B cell (primary cell): ENCODE measurements around the gene TAF11L4. TPM values are rescaled to one million over a fixed set of nuclear protein-coding genes. Genes with fewer than 3 reads are reported as not detected.
"Not testable (repeated sequence)": the region's sequence is repeated elsewhere in the genome, so short reads cannot be mapped to it uniquely, and the experiment has no call there.

ENCODE experiments used
- ATAC-seq: fragments of 200-7000 bp; cut with Tn5 transposase; one replicate; pipeline ENCODE4 v1.10.0; 2021; ENCODE audit warnings: low read depth, mild to moderate bottlenecking, moderate number of reproducible peaks, moderate library complexity
- CTCF ChIA-PET: fragments of 350-600 bp; sonication (Branson Sonifier 250); formaldehyde crosslinking; loops from one replicate; lab custom pipeline; 2021; ENCODE audit warnings: antibody characterized with exemption, inconsistent platforms; lab: Charles Lee
- POLR2A ChIA-PET: fragments of 350-600 bp; sonication (Branson Sonifier 250); formaldehyde crosslinking; loops from one replicate; lab custom pipeline; 2021; ENCODE audit warnings: antibody characterized with exemption; lab: Charles Lee
- DNase-seq: peaks from one replicate; pipeline ENCODE4 v3.0.0; 2013
- H2AFZ ChIP-seq: 2 replicates; pipeline ENCODE4 v1.6.1; 2012; ENCODE audit warnings: mild to moderate bottlenecking, low read depth, low read length; ENCODE audit not compliant: insufficient read depth, poor library complexity, severe bottlenecking
- H3K27ac ChIP-seq, 2 donors: 1 replicate in 1 of 2; 2 replicates in 1 of 2; pipeline ENCODE4 v1.5.1; 2012 to 2013; ENCODE audit warnings: low read length in 2 of 2, mild to moderate bottlenecking in 2 of 2, moderate library complexity in 1 of 2
- H3K27me3 ChIP-seq, 4 experiments: fragments of 200-600 bp in 1 of 4; sonication (generic) in 1 of 4; replicated peaks in 1 of 4; 1 replicate in 2 of 4; 2 replicates in 2 of 4; pipeline versions ENCODE4 v1.6.1 to v1.7.0; 2013 to 2016; ENCODE audit warnings: low read length in 3 of 4, mild to moderate bottlenecking in 2 of 4, mixed read lengths in 1 of 4, moderate library complexity in 1 of 4; ENCODE audit not compliant: insufficient read depth in 4 of 4, control insufficient read depth in 3 of 4; ENCODE audit errors: control extremely low read depth in 1 of 4
- H3K36me3 ChIP-seq, 2 experiments: replicated peaks in 1 of 2; 1 replicate in 1 of 2; 2 replicates in 1 of 2; pipeline versions ENCODE4 v1.6.1 to v1.7.1; 2013; ENCODE audit warnings: low read length in 1 of 2; ENCODE audit not compliant: insufficient read depth in 2 of 2, control insufficient read depth in 1 of 2; ENCODE audit errors: control extremely low read depth in 1 of 2, extremely low read depth in 1 of 2
- H3K4me1 ChIP-seq, 2 donors: fragments of 200-600 bp in 1 of 2; sonication (generic) in 1 of 2; 1 replicate in 1 of 2; 2 replicates in 1 of 2; pipeline versions ENCODE4 v1.5.1 to v1.6.1; 2013 to 2017; ENCODE audit warnings: low read length in 2 of 2; ENCODE audit not compliant: control insufficient read depth in 2 of 2, insufficient read depth in 2 of 2
- H3K4me2 ChIP-seq: replicated peaks from 2 replicates; pipeline ENCODE3; 2012; ENCODE audit warnings: mild to moderate bottlenecking, low read depth, low read length; ENCODE audit not compliant: poor library complexity, severe bottlenecking
- H3K4me3 ChIP-seq, 5 experiments: fragments of 200-600 bp in 1 of 5; sonication (generic) in 1 of 5; 1 replicate in 3 of 5; 2 replicates in 2 of 5; pipeline versions ENCODE4 v1.5.1 to v1.7.0; 2011 to 2016; ENCODE audit warnings: low read length in 4 of 5, mild to moderate bottlenecking in 4 of 5, low read depth in 2 of 5, control low read depth in 1 of 5, moderate library complexity in 1 of 5; ENCODE audit not compliant: insufficient read depth in 1 of 5; ENCODE audit errors: control extremely low read depth in 1 of 5, extremely low read depth in 1 of 5
- H3K79me2 ChIP-seq: fragments of 200-600 bp; sonication (generic); one replicate; pipeline ENCODE4 v1.6.0; 2016; ENCODE audit warnings: low read length; ENCODE audit not compliant: control insufficient read depth, insufficient read depth
- H3K9ac ChIP-seq: fragments of 200-600 bp; sonication (generic); 2 replicates; pipeline ENCODE4 v1.6.1; 2017; ENCODE audit warnings: mild to moderate bottlenecking, low read length, moderate library complexity
- H3K9me3 ChIP-seq, 3 donors: one replicate each; pipeline versions ENCODE4 v1.6.1 to v1.7.1; 2013; ENCODE audit warnings: low read length in 2 of 3; ENCODE audit not compliant: control insufficient read depth in 2 of 3, insufficient read depth in 1 of 3; ENCODE audit errors: control extremely low read depth in 1 of 3
- H4K20me1 ChIP-seq: 2 replicates; pipeline ENCODE4 v1.6.0; 2012; ENCODE audit warnings: mild to moderate bottlenecking, low read length; ENCODE audit not compliant: insufficient read depth, control insufficient read depth, poor library complexity, severe bottlenecking
- H3K27ac Mint-ChIP-seq: one replicate; pipeline ENCODE4 v1.8.0; 2021; ENCODE audit warnings: mixed read lengths
- H3K27me3 Mint-ChIP-seq: one replicate; pipeline ENCODE4 v1.8.0; 2021; ENCODE audit warnings: mixed read lengths
- H3K4me1 Mint-ChIP-seq: one replicate; pipeline ENCODE4 v1.8.0; 2021; ENCODE audit warnings: mixed read lengths
- H3K4me3 Mint-ChIP-seq: one replicate; pipeline ENCODE4 v1.8.0; 2021; ENCODE audit warnings: mixed read lengths
- H3K9me3 Mint-ChIP-seq: one replicate; pipeline ENCODE4 v1.8.0; 2022; ENCODE audit warnings: mixed read lengths; ENCODE audit not compliant: insufficient read depth
- EZH2 ChIP-seq: IDR thresholded peaks from 2 replicates; pipeline ENCODE4 v1.6.1; 2012; ENCODE audit warnings: borderline replicate concordance, low read depth, mild to moderate bottlenecking, moderate library complexity, low read length; ENCODE audit not compliant: insufficient read depth, poor library complexity, severe bottlenecking
- WGBS: methylation state at CpG from one replicate; pipeline ENCODE4 v1.1.5; 2013; ENCODE audit warnings: missing lambda C conversion rate; ENCODE audit not compliant: insufficient coverage; 5-methylcytosine and 5-hydroxymethylcytosine counted together
- intact Hi-C: fragments of 100-400 bp; cut with micrococcal nuclease; formaldehyde crosslinking; loops from one replicate; pipeline ENCODE4 v1.10.0; 2022
- polyA plus RNA-seq: library from polyadenylated mRNA; depleted of rRNA; stranded (reverse); fragments of >200 nt; gene quantifications from 2 replicates; pipeline ENCODE4 v1.2.3, GENCODE V29; 2012
- total RNA-seq, 2 donors: library from RNA; stranded (reverse); fragments of 120-200 nt in 1 of 2; gene quantifications; 1 replicate in 1 of 2; 2 replicates in 1 of 2; pipeline versions ENCODE4 v1.2.3 to v1.2.4, GENCODE V29; 2013 to 2022
- TF ChIP-seq, protein P1 (sequence below): fragments of 200-600 bp; IDR thresholded peaks from one replicate; pipeline ENCODE4 v1.8.0; 2022; ENCODE audit warnings: antibody characterized with exemption, mild to moderate bottlenecking

Gene TAF11L4
- total and polyA plus RNA-seq, 2 donors (not counting 1 experiment from before 2014, with no cell fraction given): not detected

DNA sequence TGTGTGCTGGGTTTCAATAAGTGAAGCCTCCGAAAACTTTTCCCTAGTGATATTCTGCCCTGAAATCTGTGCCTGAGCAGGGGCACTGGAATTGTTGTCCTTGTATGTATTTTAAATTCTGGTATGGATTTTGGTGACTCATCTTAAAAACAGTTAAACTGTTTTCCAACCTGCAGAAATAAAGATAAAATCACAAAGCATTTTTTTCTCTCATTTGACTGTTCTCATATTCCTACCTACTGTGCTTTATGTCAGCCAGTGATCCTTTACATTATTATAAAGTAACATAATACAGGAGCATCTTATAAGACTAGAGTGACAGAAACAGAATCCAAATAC is 34.5 kb upstream of the TAF11L4 start:
- ATAC-seq (no peak), DNase-seq (no peak)
- no peak overlapping the region for H2AFZ ChIP-seq
- H3K4me1 Mint-ChIP-seq: no peaks in the 10 kb centered on the region
- H3K4me1 ChIP-seq: no peaks in the 10 kb centered on the region
- no peaks in the 10 kb centered on the region for H3K79me2 ChIP-seq
- H3K4me2 ChIP-seq: no peak overlapping the region
- no peaks in the 10 kb centered on the region for H3K27me3 Mint-ChIP-seq
- ChIA-PET CTCF (no interaction called here), POLR2A (no interaction called here)
- TF ChIP-seq EZH2: no peak
- TF ChIP-seq, protein P1, sequence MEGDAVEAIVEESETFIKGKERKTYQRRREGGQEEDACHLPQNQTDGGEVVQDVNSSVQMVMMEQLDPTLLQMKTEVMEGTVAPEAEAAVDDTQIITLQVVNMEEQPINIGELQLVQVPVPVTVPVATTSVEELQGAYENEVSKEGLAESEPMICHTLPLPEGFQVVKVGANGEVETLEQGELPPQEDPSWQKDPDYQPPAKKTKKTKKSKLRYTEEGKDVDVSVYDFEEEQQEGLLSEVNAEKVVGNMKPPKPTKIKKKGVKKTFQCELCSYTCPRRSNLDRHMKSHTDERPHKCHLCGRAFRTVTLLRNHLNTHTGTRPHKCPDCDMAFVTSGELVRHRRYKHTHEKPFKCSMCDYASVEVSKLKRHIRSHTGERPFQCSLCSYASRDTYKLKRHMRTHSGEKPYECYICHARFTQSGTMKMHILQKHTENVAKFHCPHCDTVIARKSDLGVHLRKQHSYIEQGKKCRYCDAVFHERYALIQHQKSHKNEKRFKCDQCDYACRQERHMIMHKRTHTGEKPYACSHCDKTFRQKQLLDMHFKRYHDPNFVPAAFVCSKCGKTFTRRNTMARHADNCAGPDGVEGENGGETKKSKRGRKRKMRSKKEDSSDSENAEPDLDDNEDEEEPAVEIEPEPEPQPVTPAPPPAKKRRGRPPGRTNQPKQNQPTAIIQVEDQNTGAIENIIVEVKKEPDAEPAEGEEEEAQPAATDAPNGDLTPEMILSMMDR: no peak
- H3K27ac Mint-ChIP-seq: no peak overlapping the region
- H3K27me3 ChIP-seq: no peaks in the 10 kb centered on the region
- peaks cover 0 to 8% (median 0%) of the 10 kb centered on the region in 3 donors for H3K9me3 ChIP-seq
- no peak overlapping the region for H3K4me3 Mint-ChIP-seq
- H3K27ac ChIP-seq: no peak overlapping the region
- H3K36me3 ChIP-seq: no peaks in the 10 kb centered on the region
- intact Hi-C loops: no loop called here
- no peak overlapping the region for H3K9ac ChIP-seq
- no peak overlapping the region for H3K4me3 ChIP-seq
- no peaks in the 10 kb centered on the region for H4K20me1 ChIP-seq
- 100% methylated on average over 1 of the region's 1 CpG for WGBS
- no peaks in the 10 kb centered on the region for H3K9me3 Mint-ChIP-seq

DNA sequence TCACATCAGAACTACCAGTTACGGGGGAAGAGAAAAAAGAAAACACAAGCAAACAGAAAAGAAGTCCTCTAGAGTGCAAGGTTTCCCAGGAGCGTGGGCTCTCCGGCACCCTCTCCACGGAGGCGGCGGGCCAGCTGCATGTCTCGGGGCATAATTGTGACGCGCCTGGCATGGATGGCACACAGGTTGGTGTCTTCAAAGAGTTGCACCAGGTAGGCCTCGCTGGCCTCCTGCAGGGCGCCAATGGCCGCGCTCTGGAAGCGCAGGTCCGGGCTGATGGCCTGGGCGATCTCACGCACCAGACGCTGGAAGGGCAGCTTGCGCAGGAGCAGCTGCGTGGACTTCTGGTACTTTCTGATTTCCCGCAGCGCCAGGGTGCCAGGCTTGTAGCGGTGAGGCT is 30.3 kb upstream of the TAF11L4 start:
- H3K9ac ChIP-seq, H3K4me2 ChIP-seq, ATAC-seq, H3K4me1 Mint-ChIP-seq, H3K4me3 Mint-ChIP-seq, H3K4me3 ChIP-seq, H3K36me3 ChIP-seq, H3K79me2 ChIP-seq, H3K4me1 ChIP-seq, intact Hi-C loops, H3K9me3 ChIP-seq, H3K27ac Mint-ChIP-seq, H3K27ac ChIP-seq, POLR2A ChIA-PET, H3K9me3 Mint-ChIP-seq, H3K27me3 ChIP-seq, H3K27me3 Mint-ChIP-seq, CTCF ChIA-PET, H4K20me1 ChIP-seq, DNase-seq, H2AFZ ChIP-seq: not testable (repeated sequence)
- 93% methylated on average over 21 of the region's 23 CpGs for WGBS
